ENCODE measurements around the gene LRRC47.
"Not testable (repeated sequence)": the region's sequence is repeated elsewhere in the genome, so short reads cannot be mapped to it uniquely, and the experiment has no call there.

LRRC47 gene

DNA sequence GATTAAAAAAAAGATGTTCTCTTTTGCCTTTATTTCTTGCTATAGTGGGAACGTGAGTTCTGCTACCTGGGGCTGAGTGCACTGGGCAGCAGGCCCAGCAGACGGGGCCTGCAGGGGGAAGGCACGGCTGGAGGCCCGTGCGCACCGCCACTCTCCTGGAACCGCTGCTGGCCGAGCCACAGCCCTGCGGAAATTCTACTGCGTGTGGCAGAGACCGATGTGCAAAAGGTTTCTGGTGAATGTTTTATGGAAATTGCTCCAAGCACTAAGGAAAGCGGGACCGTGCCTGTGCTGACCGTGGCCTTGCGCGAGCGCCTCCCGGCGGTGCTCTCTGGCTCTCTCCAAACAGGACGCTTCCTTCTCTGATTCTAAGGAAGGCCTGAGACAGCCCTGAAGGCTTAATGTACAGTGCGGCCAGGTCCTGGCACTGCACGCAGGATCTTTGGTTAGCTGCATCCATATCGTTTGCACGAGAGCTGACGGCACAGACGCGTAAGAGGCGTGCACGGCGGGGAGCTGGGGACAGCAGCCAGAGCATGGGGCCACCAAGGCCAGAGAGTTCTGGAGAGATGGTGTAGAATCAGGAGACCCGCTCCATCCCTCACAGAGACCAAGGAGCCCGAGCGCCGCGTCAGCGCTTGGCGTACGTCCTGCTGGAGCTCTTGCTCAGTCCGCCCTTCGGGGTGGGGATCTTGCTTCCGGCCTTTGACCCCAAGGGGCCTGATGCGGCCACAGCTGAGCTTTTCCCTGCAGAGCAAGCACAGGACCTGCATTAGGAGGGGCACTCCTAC lies 18.7 kb upstream of the LRRC47 start:
- ChIA-PET POLR2A (no interaction called here), CTCF (no interaction called here)
- DNase-seq (ENCODE audit: extremely low spot score), result no peak
- TF ChIP-seq ZNF384 (IDR thresholded peaks at IDR 0.05) (no peak), NFRKB (IDR thresholded peaks at IDR 0.05) (no peak), FOXK2 (IDR thresholded peaks at IDR 0.05) (no peak), ARNT (IDR thresholded peaks at IDR 0.05) (no peak), HDGF (IDR thresholded peaks at IDR 0.05; ENCODE audit: borderline replicate concordance) (no peak), CTBP1 (IDR thresholded peaks at IDR 0.05; ENCODE audit: borderline replicate concordance) (no peak), TARDBP (IDR thresholded peaks at IDR 0.05) (no peak), L3MBTL2 (conservative IDR thresholded peaks at IDR 0.05) (no peak), FOXA1 (IDR thresholded peaks at IDR 0.05) (no peak), SP1 (IDR thresholded peaks at IDR 0.05) (no peak), ELF4 (IDR thresholded peaks at IDR 0.05) (no peak), SUZ12 (IDR thresholded peaks at IDR 0.05) (no peak), LEF1 (IDR thresholded peaks at IDR 0.05; ENCODE audit: borderline replicate concordance) (no peak)

DNA sequence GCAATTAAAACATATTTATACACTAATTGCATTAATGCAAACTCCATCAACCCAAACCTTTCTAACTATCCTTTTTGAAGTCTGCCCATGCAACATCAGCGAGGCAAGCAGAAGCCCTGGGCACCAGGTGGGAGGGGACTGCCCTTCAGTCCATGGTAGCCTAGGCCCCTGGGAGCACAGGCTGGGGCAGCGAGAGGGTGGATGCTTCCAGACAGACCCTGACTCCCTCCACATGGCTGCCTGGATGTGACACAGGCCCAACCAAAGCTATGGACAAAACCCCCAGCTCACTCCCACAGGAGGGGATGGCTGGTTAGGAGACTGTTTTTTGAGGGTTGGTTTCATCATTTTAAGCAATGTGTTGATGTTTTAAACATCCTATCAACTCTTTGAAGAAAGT lies 17.8 kb upstream of the LRRC47 start:
- ChIA-PET CTCF (no interaction called here), POLR2A (no interaction called here)
- DNase-seq (ENCODE audit: extremely low spot score), result no peak
- TF ChIP-seq ZNF384 (IDR thresholded peaks at IDR 0.05) (no peak), TARDBP (IDR thresholded peaks at IDR 0.05) (no peak), SUZ12 (IDR thresholded peaks at IDR 0.05) (no peak), HDGF (IDR thresholded peaks at IDR 0.05; ENCODE audit: borderline replicate concordance) (no peak), NFRKB (IDR thresholded peaks at IDR 0.05) (no peak), FOXK2 (IDR thresholded peaks at IDR 0.05) (no peak), ARNT (IDR thresholded peaks at IDR 0.05) (no peak), PKNOX1 (IDR thresholded peaks at IDR 0.05) (no peak), ELF4 (IDR thresholded peaks at IDR 0.05) (no peak), CTBP1 (IDR thresholded peaks at IDR 0.05; ENCODE audit: borderline replicate concordance) (no peak), FOXA1 (IDR thresholded peaks at IDR 0.05) (no peak), LEF1 (IDR thresholded peaks at IDR 0.05; ENCODE audit: borderline replicate concordance) (no peak)

DNA sequence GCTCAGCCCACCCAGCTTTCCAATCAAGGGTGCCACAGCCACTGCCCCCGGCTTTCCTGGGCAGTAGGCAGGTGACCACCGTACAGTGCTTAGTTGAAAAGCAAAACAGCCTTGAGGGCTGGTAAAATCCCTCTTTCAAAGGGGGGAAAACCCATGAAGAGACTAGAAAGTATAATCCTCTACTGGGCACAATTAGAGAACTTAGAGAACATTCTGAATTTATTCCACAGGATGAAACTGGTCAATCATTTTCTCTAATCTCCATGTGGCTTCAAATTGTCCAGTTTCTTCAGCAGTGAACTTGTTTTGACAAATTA lies 15.3 kb upstream of the LRRC47 start:
- POLR2A ChIA-PET, result interaction anchor here (0.8 kb wide), 1 partner anchor 15 kb away, joined by 3 read pairs; the partner anchor contains the start of gene LRRC47
- DNase-seq (ENCODE audit: extremely low spot score), result no peak

GRCh38 chr1:3810149-3810761 lies 14.0 kb upstream of the LRRC47 start:
- POLR2A ChIA-PET; DNase-seq (ENCODE audit: extremely low spot score); CTCF ChIA-PET: not testable (repeated sequence)

More for the DNA sequence above, 15.3 kb upstream of the LRRC47 start:
- TF ChIP-seq SUZ12 (IDR thresholded peaks at IDR 0.05), result no peak
- no peak for TF ChIP-seq PKNOX1 (IDR thresholded peaks at IDR 0.05)
- no peak for TF ChIP-seq FOXK2 (IDR thresholded peaks at IDR 0.05)
- TF ChIP-seq TARDBP (IDR thresholded peaks at IDR 0.05), result no peak
- TF ChIP-seq CTBP1 (IDR thresholded peaks at IDR 0.05; ENCODE audit: borderline replicate concordance), result no peak
- no peak for TF ChIP-seq FOXM1 (IDR thresholded peaks at IDR 0.05; ENCODE audit: borderline replicate concordance)
- no peak for TF ChIP-seq BHLHE40 (IDR thresholded peaks at IDR 0.05; ENCODE audit: borderline replicate concordance)
- TF ChIP-seq NFRKB (IDR thresholded peaks at IDR 0.05), result no peak
- no peak for TF ChIP-seq ELF4 (IDR thresholded peaks at IDR 0.05)
- TF ChIP-seq FOXA1 (IDR thresholded peaks at IDR 0.05), result no peak
- TF ChIP-seq L3MBTL2 (conservative IDR thresholded peaks at IDR 0.05), result no peak
- TF ChIP-seq LEF1 (IDR thresholded peaks at IDR 0.05; ENCODE audit: borderline replicate concordance), result no peak
- no peak for TF ChIP-seq HDGF (IDR thresholded peaks at IDR 0.05; ENCODE audit: borderline replicate concordance)
- TF ChIP-seq ARNT (IDR thresholded peaks at IDR 0.05), result no peak
- no peak for TF ChIP-seq ZNF384 (IDR thresholded peaks at IDR 0.05)
- no peak for TF ChIP-seq SP1 (IDR thresholded peaks at IDR 0.05)
- CTCF ChIA-PET, result no interaction called here

GRCh38 chr1:3809680-3810079 lies 13.4 kb upstream of the LRRC47 start:
- TF ChIP-seq L3MBTL2 (conservative IDR thresholded peaks at IDR 0.05) (no peak), ARNT (IDR thresholded peaks at IDR 0.05) (no peak), FOXK2 (IDR thresholded peaks at IDR 0.05) (no peak), LEF1 (IDR thresholded peaks at IDR 0.05; ENCODE audit: borderline replicate concordance) (no peak), NFRKB (IDR thresholded peaks at IDR 0.05) (no peak), BHLHE40 (IDR thresholded peaks at IDR 0.05; ENCODE audit: borderline replicate concordance) (no peak), PKNOX1 (IDR thresholded peaks at IDR 0.05) (no peak), FOXA1 (IDR thresholded peaks at IDR 0.05) (no peak), CTBP1 (IDR thresholded peaks at IDR 0.05; ENCODE audit: borderline replicate concordance) (no peak), ELF4 (IDR thresholded peaks at IDR 0.05) (no peak), ZNF384 (IDR thresholded peaks at IDR 0.05) (no peak)
- ChIA-PET CTCF (no interaction called here), POLR2A (no interaction called here)
- DNase-seq (ENCODE audit: extremely low spot score), result no peak

- CTCF ChIA-PET, result no interaction called here
- TF ChIP-seq SUZ12 (IDR thresholded peaks at IDR 0.05), result no peak
- TF ChIP-seq BHLHE40 (IDR thresholded peaks at IDR 0.05; ENCODE audit: borderline replicate concordance), result no peak
- no peak for TF ChIP-seq FOXM1 (IDR thresholded peaks at IDR 0.05; ENCODE audit: borderline replicate concordance)
- no peak for TF ChIP-seq TARDBP (IDR thresholded peaks at IDR 0.05)
- TF ChIP-seq SP1 (IDR thresholded peaks at IDR 0.05), result no peak
- no peak for TF ChIP-seq PKNOX1 (IDR thresholded peaks at IDR 0.05)
- TF ChIP-seq HDGF (IDR thresholded peaks at IDR 0.05; ENCODE audit: borderline replicate concordance), result no peak
- TF ChIP-seq NFRKB (IDR thresholded peaks at IDR 0.05), result no peak
- TF ChIP-seq ARNT (IDR thresholded peaks at IDR 0.05), result no peak
- no peak for TF ChIP-seq ELF4 (IDR thresholded peaks at IDR 0.05)
- no peak for TF ChIP-seq CTBP1 (IDR thresholded peaks at IDR 0.05; ENCODE audit: borderline replicate concordance)
- no peak for TF ChIP-seq FOXA1 (IDR thresholded peaks at IDR 0.05)
- no peak for DNase-seq (ENCODE audit: extremely low spot score)
- POLR2A ChIA-PET, result interaction anchor here (1.5 kb wide), 1 partner anchor 12 kb away, joined by 4 read pairs; the partner anchor contains the start of gene LRRC47
Observed at GRCh38 chr1:3807769-3808168, 11.5 kb upstream of the LRRC47 start.

All from HEK293T (cell line).